Psoas muscle (tissue), 8 donors: ENCODE measurements around the gene SLC38A4. TPM values are rescaled to one million over a fixed set of nuclear protein-coding genes. Genes with fewer than 3 reads are reported as not detected.

Experiments
- ATAC-seq, 4 donors: fragments of 200-7000 bp; cut with Tn5 transposase; one replicate each; pipeline ENCODE4 v1.9.1; 2020; ENCODE audit warnings: moderate library complexity in 3 of 4, mild to moderate bottlenecking in 2 of 4
- DNase-seq, 2 donors: peaks; one replicate each; pipeline ENCODE4 v3.0.0-alpha.2; 2020
- H3K27ac ChIP-seq: fragments of 200-600 bp; one replicate; pipeline ENCODE4 v1.8.0; 2022
- H3K27me3 ChIP-seq, 3 donors: fragments of 200-600 bp in 1 of 3; one replicate each; pipeline versions ENCODE4 v1.6.1 to v1.8.0; 2013 to 2022; ENCODE audit warnings: low read length in 2 of 3, mild to moderate bottlenecking in 2 of 3, moderate library complexity in 1 of 3; ENCODE audit not compliant: insufficient read depth in 3 of 3
- H3K36me3 ChIP-seq, 2 donors: fragments of 200-600 bp in 1 of 2; one replicate each; pipeline versions ENCODE4 v1.6.1 to v1.8.0; 2013 to 2022; ENCODE audit warnings: low read depth in 1 of 2, mild to moderate bottlenecking in 1 of 2, moderate library complexity in 1 of 2; ENCODE audit not compliant: insufficient read depth in 1 of 2
- H3K4me1 ChIP-seq: fragments of 200-600 bp; one replicate; pipeline ENCODE4 v1.8.0; 2022
- H3K4me3 ChIP-seq: fragments of 200-600 bp; one replicate; pipeline ENCODE4 v1.8.0; 2022; ENCODE audit warnings: mild to moderate bottlenecking
- H3K9me3 ChIP-seq: fragments of 200-600 bp; one replicate; pipeline ENCODE4 v1.8.0; 2022
- WGBS, 3 donors: extraction: QIAGEN DNeasy Blood & Tissue Kit; methylation state at CpG; one replicate each; pipeline versions ENCODE4 v1.1.6 to v1.1.7; 2013; 5-methylcytosine and 5-hydroxymethylcytosine counted together
- intact Hi-C, 2 donors: fragments of 100-400 bp; cut with DNase I; formaldehyde crosslinking; loops; one replicate each; pipeline versions ENCODE4 v1.11.0 to v1.14.2; 2022
- polyA plus RNA-seq, 3 donors: library from polyadenylated mRNA; stranded (reverse); fragments of 200-250 nt; gene quantifications; one replicate each; pipeline ENCODE4 v1.2.3, GENCODE V29; 2013
- total RNA-seq, 4 donors: library from RNA; stranded (reverse); fragmentation: NEBNext Ultra II Directional in 2 of 4; extraction: Animal tissue kit (Norgen Biotek cat#: 25700) in 2 of 4; gene quantifications; one replicate each; pipeline versions ENCODE4 v1.2.1 to v1.2.4, GENCODE V29; 2021 to 2023
- TF ChIP-seq, protein P1 (sequence below): fragments of 200-600 bp; IDR thresholded peaks from one replicate; pipeline ENCODE4 v1.8.0; 2022; ENCODE audit warnings: antibody characterized with exemption
- donor health status: healthy with polysubstance abuse.
- donor health status: DM: no; HTN: no; CAD: no; lungs with moderate emphysema.
- donor health status: Bipolar disorder and iron deficiency.
- donor health status: healthy.
- donor health status: DM: yes; HTN: yes; CAD: no.
- donor health status: DM: no; HTN: no; CAD: no.
- donor health status: DM: no; HTN: no; CAD: no.
- donor health status: DM: yes; HTN: yes; CAD: no.

The SLC38A4 gene
- total and polyA plus RNA-seq, 7 donors, result 0.31 to 25.6 (median 12.8) TPM

DNA sequence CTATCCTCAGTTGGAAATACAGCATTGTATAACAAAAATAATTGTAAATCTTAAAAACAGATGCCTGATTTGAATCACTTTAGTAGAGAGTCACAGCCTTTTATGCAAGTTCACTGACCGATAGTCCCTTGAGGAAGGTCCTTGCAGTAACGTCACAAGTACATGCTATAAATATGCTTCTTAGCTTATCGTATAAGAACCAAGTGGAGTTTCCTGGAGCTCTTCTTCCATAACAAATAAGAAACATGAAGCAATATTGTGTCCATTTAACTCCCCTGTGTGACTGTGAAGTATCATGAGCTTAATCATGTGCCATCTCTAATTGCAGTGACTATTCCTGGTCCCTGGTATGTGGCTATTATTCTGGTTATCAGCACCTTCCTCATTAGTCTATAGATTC is 107.9 kb downstream of the SLC38A4 start:
- TF ChIP-seq, protein P1, sequence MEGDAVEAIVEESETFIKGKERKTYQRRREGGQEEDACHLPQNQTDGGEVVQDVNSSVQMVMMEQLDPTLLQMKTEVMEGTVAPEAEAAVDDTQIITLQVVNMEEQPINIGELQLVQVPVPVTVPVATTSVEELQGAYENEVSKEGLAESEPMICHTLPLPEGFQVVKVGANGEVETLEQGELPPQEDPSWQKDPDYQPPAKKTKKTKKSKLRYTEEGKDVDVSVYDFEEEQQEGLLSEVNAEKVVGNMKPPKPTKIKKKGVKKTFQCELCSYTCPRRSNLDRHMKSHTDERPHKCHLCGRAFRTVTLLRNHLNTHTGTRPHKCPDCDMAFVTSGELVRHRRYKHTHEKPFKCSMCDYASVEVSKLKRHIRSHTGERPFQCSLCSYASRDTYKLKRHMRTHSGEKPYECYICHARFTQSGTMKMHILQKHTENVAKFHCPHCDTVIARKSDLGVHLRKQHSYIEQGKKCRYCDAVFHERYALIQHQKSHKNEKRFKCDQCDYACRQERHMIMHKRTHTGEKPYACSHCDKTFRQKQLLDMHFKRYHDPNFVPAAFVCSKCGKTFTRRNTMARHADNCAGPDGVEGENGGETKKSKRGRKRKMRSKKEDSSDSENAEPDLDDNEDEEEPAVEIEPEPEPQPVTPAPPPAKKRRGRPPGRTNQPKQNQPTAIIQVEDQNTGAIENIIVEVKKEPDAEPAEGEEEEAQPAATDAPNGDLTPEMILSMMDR, result no peak
- H3K9me3 ChIP-seq, result no peaks in the 10 kb centered on the region
- peaks cover 11% of the 10 kb centered on the region for H3K4me1 ChIP-seq
- intact Hi-C loops, result no loop called here
- H3K4me3 ChIP-seq, result no peak overlapping the region
- H3K36me3 ChIP-seq, result no peaks in the 10 kb centered on the region
- no peak for DNase-seq
- 9 to 22% (median 18%) methylated on average over 3 of the region's 3 CpGs for WGBS, 3 donors
- H3K27ac ChIP-seq, result peak overlapping the region; percentile 51
- peaks cover 0 to 2% (median 0%) of the 10 kb centered on the region in 3 donors for H3K27me3 ChIP-seq
- ATAC-seq, result peak; percentile 58 to 91 (median 90)

DNA sequence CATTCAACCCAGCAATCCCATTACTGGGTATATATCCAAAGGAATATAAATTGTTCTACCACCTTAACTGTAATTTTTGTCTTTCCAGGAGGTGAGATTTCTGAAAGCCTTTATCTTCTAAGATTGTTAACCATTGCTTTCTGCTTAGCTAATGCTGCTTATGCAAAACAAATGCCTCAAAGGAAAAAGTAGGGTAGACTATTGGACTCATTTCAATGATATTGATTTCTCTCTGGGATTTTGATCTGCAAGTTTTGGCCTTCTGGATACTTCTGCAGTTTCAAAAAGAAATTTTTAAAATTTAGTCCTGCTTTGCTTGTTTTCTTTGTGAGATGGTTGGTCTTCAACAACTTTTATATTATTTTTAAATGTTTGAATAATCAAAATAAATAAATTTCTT is 108.6 kb downstream of the SLC38A4 start:
- Histone ChIP-seq H3K4me3 (no peak overlapping the region), H3K27ac (peak overlapping the region; percentile 51), H3K9me3 (no peaks in the 10 kb centered on the region), H3K4me1 (peaks cover 11% of the 10 kb centered on the region), H3K36me3 (no peaks in the 10 kb centered on the region), H3K27me3 (peaks cover 0 to 2% (median 0%) of the 10 kb centered on the region in 3 donors)
- intact Hi-C loops, result no loop called here
- TF ChIP-seq, protein P1, result no peak
- DNase-seq, result no peak
- ATAC-seq, result no peak
